CD4-positive, alpha-beta T cell treated with Interleukin-10 for 1 hour (primary cell): ENCODE measurements around the gene MBD5.

Experiments
- DNase-seq: peaks from one replicate; pipeline ENCODE4 v3.0.0-alpha.2; 2020

The MBD5 gene

GRCh38 chr2:148554459-148555247, 533.8 kb downstream of the MBD5 start:
- DNase-seq = no peak

- no peak for DNase-seq
Observed at GRCh38 chr2:148555622-148556294, 534.9 kb downstream of the MBD5 start.

GRCh38 chr2:148557844-148558436, 537.0 kb downstream of the MBD5 start:
- DNase-seq = no peak

GRCh38 chr2:148560496-148560895, 539.6 kb downstream of the MBD5 start:
- no peak for DNase-seq

GRCh38 chr2:148561389-148561788, 540.5 kb downstream of the MBD5 start:
- DNase-seq = no peak

- no peak for DNase-seq
Observed at GRCh38 chr2:148565272-148565894, 544.5 kb downstream of the MBD5 start.
